DMS114 treated with DMSO at 0.1 percent for 48 hours (cell line): ENCODE results near the gene STAB2.

Experiments used
- DNase-seq: peaks from one replicate; lab custom pipeline; 2025; ENCODE audit not compliant: unreplicated experiment; lab: John Stamatoyannopoulos, UW

Gene STAB2

GRCh38 chr12:103687253-103687652, 100.2 kb downstream of the STAB2 start:
- no peak for DNase-seq

- no peak for DNase-seq
These were observed 101.4 kb downstream of the STAB2 start for GRCh38 chr12:103688376-103689063.

GRCh38 chr12:103690426-103690825, 103.4 kb downstream of the STAB2 start:
- no peak for DNase-seq

- no peak for DNase-seq
These were observed 104.0 kb downstream of the STAB2 start for GRCh38 chr12:103691063-103691462.

GRCh38 chr12:103696101-103696500, 109.0 kb downstream of the STAB2 start:
- no peak for DNase-seq

DNA sequence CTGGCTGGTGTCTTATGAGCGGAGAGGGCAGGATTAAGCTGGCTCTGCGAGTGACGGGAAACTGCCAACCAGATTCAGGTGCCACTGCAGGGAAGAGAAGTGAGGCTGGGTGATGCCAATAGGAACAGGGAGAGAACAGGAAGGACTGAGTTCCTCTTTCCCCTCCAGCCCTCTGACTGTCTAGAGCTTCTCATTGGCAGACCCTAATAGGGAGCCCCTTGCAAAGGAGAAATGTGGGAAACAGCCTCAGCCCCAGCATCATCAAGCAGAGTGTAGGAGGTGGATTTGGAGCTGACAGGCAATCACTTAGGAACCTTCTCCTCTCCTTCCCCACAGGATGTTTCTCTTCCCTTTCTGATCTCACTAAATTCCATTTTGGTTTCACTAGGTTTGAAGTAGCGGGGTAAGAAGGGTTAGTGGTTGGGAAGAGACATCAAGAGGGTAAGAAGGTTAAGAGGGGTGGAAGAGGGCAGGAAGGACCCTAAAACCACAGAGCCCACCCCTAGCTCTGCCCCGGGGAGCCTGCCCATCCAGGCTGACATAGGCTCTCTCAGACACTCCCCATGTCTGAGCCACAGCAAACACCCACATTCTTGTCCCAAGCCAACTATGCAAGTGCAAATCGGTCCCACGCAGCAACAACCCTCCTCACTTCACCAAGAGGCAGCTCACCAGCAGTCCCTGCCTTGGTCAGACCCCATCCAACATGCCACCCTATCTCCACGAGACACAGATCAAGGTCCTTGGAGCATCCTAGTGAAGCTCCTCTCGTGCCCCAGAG, 111.1 kb downstream of the STAB2 start:
- DNase-seq = no peak

DNA sequence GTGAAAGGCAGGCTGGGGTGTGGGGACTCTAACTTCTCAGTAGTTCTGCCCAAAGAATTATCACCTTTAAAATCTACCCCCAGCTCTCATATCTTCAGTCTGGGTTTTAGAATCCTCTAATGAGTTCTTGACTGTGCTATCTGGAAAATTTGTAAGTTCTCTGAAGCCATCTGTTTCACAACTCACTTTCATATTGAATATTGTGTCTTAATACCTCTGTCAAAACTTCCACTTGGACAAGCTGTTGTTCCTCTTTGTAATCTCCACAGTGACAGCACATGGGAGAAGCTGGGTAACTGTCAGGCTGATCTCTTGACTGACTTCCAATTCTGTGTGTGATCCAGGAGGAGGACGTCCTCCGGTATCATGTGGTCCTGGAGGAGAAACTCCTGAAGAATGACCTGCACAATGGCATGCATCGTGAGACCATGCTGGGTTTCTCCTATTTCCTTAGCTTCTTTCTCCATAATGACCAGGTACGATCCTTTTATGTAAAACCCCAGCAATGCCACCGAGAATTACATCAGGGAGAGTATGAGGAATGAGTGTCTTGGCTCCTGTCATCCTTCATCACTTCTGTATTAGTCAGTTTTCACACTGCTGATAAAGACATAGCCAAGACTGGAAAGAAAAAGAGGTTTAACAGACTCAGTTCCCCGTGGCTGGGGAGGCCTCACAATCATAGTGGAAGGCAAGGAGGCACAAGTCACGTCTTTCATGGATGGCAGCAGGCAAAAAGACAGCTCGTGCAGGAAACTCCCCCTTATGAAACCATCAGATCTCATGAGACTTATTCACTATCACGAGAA, 111.9 kb downstream of the STAB2 start:
- DNase-seq = no peak

DNA sequence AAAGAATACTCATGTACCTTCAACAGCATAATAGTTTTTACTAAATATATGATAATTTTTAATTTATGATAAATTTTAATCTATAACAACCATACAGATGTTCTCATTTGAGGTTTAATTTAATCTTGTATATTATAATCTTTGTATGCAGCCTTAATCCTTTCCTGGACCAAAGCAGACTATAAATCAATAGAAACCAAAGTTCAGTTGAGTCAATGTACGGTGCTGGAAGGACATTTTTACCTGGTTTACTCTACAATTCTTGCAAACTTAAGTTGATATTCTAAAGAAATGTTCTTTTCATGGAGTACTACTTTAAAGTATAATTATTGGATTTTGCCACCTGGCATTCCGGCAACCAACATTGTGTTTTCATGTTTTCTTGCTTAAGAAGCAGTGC, 118.0 kb downstream of the STAB2 start:
- DNase-seq = no peak

GRCh38 chr12:103705927-103706326, 118.9 kb downstream of the STAB2 start:
- DNase-seq = no peak

- DNase-seq = no peak
These were observed 120.4 kb downstream of the STAB2 start for GRCh38 chr12:103707446-103707845.

DNA sequence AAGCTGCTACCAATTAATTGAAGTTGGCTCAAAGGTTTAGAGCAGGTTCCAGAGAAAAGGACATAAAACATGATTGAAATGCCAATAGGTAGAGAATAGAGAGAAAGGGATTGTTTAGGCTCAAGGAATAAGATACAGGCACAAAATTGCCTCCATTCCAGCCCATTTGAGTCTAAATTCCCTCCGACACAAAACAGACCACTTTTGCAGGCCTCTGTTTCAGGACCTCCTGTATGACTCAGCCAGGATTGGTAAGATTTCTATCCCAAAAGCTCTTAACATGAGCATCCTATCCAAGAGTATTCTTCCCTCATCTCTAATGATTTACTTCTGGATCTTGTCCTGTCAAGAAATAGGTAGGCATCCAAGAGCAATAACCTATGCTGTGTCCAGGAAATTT, 123.5 kb downstream of the STAB2 start:
- no peak for DNase-seq

- no peak for DNase-seq
These were observed 125.1 kb downstream of the STAB2 start for GRCh38 chr12:103712216-103712615.

- no peak for DNase-seq
These were observed 128.4 kb downstream of the STAB2 start for GRCh38 chr12:103715494-103715893.

- no peak for DNase-seq
These were observed 129.6 kb downstream of the STAB2 start for GRCh38 chr12:103716517-103717196.

DNA sequence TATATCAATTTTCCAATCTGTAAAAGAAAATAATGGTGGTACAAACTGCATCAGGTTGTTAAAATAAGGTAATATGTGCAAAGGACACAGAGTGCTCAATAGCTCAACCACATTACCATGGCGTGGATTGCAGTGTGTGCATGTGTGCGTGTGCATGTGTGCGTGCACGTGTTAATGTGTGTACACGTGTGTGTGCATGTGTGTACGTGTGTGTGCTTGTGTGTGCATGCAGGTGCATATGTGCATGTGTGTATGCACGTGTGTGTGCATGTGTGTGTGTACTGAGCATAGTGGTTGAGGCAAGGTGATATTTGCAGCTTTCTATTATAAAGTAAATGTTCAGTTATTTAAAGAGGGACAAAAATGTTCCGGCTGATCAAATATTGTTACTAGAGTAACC, 138.3 kb downstream of the STAB2 start:
- no peak for DNase-seq

GRCh38 chr12:103727638-103728037, 140.6 kb downstream of the STAB2 start:
- DNase-seq = no peak

GRCh38 chr12:103728323-103728722, 141.2 kb downstream of the STAB2 start:
- DNase-seq = no peak

GRCh38 chr12:103729499-103729898, 142.4 kb downstream of the STAB2 start:
- DNase-seq = no peak

DNA sequence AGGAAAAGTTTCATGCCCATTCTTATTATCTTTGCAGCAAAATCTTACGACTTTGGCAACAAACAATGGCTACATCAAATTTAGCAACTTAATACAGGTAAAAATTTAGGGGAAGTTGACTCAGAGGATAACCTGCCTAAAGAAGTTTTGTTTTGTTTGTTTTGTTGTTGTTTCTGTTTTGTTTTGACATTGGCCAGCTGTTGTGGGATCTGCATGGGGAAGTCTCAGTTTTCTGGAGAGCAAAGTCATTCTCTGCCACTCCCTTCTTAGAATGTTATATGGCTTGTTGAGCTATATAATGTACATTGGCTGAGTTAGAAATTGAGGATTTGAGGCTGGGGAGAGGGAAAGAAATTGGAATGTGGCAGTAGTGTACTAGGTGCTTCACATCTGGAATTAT, 144.5 kb downstream of the STAB2 start:
- DNase-seq = no peak

- no peak for DNase-seq
These were observed 147.8 kb downstream of the STAB2 start for GRCh38 chr12:103734863-103735262.

GRCh38 chr12:103735291-103735690, 148.2 kb downstream of the STAB2 start:
- DNase-seq = no peak
